Stimulated activated CD8-positive, alpha-beta memory T cell treated with anti-CD3 and anti-CD28 coated beads, Interleukin-15, amount 100 ng/mL, for 24 hours (primary cell): ENCODE data around the gene PTPRD.

Source experiments
- DNase-seq: peaks from one replicate; pipeline ENCODE4 v3.0.0-alpha.2; 2020; ENCODE audit warnings: low read depth

Gene PTPRD

DNA sequence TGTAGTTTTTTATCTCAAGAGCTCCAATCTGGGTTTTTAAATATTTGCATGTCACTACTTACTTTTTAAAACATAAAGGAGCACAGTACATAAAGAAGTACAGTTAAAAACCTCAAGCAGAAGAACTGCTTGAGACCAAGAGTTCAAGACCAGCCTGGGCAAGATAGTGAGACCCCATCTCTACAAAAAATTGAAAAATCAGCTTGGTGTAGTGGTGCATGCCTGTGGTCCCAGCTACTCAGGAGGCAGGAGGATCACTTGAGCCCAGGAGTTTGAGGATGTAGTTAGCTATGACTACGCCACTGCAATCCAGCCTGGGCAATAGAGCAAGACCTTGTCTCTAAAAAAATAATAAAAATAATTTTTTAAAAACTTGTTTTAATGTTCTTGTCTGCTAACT lies 1840.5 kb downstream of the PTPRD start:
- DNase-seq: no peak

DNA sequence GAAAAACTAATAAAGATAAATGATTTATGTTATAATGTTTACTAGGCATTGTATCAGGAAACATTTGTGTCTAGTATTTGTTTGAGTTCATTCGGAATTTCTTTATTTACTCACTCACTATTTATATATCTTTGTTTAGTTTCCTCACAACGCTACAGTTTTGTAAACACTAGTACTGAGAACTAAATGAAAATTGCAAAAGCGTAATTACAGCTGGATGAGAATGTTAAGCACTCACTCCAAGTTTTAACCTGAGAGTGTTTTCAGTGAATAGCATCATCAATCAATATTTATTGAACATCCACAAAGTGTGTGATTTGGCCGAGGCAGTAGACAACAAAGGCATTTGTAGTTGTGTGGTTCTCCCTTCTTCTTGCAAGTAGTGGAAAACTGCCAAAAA lies 1843.6 kb downstream of the PTPRD start:
- DNase-seq: no peak

DNA sequence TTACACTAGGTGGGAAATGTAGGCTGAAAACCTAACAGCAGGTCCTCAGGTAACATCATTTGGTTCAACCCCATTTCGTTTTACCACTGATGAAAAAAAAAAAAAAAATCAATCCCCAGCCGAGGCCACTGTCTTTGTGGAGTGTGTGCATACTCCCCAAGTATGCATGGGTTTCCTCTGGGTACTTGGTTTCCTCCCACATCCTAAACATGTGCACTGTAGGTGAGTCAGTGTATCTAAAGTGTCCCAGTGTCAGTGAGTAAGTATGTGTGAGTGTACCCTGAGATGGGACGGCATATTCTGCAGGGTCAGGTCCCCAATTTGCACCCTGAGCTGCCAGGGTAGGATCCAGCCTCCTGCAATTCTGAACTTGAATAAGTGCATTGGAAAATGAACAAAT lies 1846.7 kb downstream of the PTPRD start:
- no peak for DNase-seq

DNA sequence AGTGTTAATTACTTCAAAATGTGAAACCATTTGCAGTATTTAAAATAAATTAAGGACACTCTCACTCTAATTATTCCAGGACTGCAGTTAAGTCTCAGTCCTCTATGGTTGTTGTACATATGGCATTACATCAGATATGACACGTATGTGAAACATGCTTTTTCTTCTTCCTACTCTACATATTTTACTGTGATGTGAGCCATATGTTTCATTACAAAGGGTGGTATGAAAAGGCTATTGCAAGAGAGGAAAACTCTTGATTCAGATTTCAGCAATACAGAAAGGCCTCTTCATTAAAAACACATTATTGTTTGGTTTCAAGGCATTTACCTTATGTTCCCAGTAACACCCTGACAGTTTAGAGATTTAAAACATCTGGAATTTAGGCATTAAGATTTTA lies 1848.8 kb downstream of the PTPRD start:
- DNase-seq: no peak

DNA sequence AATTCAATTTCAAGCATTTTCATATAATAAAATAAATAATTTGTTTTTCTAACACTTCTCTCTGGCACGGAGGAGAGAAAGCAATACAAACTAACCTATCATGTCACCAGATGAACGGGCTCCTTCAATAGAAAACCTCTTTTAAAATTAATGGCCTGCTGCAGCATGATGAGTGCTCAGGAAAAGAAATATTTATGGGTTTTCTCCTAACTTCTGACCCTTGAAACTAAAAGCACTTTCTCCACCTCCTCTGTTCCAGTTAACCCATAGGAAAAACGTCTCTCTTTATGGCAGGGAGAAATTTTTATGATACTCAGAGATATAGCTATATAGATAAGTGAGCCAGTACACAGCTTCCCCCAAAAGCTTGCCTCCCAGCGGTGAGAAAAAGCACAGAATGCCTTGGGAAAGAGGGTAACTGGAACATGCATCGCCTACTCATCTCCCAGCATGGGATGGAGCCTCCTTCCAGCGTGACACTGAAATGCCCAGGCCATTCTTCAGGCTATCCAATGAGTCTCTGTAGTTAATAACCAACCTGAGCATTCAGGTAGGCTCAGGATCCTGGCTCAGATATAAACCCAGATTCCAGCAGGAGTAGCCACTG lies 1850.2 kb downstream of the PTPRD start:
- DNase-seq: no peak

DNA sequence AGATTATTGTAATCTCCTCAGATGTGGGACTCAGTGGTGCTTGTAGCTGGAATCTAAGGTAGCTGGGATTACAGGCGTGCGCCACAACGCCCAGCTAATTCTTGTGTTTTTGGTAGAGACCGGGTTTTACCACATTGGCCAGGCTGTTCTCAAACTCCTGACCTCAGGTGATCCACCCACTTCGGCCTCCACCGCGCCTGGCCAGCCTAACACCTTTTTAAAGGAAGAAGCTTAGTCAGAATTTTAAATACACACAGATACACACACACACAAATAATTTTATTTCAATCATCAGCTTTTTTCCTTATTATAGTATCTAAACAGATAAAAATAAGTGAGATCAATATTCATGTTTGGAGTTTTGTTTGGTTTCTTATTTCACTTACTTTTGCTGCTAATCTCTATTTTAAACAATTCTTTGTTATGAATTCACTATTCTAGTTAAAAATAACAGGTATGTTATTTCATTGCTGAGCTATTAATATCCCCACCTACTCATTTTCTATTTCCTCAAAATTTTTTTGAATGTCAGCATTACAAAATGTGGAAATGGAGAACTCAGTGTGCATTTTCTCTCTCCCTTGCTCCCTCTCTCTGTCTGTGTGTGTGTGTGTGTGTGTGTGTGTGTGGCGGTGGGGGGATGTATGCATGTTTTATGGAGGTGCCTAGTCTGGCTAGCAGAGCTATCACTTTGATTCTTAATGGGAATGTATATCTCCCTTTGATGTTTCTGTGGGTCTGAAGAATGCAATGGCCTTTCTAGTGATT lies 1852.6 kb downstream of the PTPRD start:
- DNase-seq: no peak

DNA sequence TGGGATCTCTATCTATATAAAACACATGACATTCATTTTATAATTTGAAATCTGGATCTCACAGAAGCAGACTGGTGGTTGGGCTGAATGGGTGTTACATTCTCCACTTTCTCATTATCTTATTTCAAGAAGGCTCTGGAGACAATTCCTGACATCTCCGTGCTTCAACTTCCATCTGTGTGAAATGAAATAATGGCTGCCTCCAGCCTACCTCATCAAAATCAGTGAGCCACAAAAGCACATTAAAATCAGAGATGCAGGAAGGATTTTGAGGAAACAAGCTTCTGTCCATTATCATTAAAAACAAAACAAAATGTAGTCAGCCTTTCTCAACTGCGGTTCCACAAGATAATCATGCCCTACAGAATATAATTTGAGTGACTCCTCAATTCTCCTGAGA lies 1854.9 kb downstream of the PTPRD start:
- DNase-seq: no peak

DNA sequence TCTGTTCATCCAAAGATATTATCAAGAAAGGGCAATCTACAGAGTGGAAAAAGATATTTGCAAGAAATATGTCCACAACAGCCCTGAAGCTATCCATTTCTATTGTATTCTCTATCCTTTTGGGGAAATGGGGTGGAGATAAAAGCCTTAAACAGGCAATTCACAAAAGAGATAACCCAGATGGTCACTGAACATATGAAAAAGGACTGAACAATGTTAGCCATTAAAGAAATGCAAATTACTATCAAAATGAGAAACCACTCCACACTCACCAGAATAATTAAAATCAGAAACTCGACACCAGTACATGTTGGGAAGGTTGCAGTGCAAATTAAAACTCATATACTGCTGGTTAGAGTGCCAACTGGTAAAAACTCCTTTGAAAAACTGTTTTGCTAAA lies 1858.1 kb downstream of the PTPRD start:
- no peak for DNase-seq

DNA sequence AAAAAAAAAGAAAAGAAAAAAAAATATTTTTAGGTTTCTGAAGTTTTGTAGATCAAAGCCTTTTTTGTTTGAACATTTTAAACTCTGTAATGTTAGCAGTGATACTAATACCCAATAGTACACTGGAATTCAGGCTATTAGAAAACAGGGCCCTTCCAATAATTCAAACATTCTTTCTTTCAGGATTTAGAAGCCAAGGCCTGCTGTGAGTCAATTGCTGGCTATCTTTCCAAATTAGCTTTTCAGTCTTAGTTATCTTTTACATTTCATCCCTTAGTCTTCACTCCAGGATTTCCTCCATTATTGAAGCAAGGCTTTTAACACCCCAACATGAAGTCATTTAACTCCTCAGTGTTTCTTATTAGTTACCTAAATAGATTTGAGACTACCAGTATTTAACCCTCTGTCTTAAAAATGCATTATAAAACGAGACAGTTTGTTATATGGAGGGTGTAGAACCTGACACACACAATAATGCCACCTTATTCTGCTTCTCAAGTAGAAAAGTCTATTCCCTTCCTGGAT lies 1861.3 kb downstream of the PTPRD start:
- DNase-seq: no peak

DNA sequence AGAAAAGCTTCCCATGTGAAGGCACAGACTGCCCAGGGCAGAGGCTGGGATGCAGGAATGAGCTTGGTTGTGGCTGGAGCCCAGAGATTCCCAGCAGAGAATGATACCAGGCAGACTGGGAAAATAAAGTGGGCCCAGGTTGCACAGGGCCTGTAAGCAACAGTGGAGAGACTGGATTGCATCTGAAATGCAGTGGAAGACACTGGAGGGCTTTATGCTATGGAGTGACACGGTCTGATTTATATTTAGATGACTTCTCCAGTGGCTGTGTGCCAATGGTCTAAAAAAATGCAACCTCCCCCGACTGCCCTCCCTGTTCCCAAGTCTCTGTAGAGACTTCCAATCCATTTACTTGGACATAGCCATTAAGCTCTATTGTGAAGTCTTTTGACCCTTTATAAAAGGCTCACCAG lies 1862.2 kb downstream of the PTPRD start:
- DNase-seq: no peak

DNA sequence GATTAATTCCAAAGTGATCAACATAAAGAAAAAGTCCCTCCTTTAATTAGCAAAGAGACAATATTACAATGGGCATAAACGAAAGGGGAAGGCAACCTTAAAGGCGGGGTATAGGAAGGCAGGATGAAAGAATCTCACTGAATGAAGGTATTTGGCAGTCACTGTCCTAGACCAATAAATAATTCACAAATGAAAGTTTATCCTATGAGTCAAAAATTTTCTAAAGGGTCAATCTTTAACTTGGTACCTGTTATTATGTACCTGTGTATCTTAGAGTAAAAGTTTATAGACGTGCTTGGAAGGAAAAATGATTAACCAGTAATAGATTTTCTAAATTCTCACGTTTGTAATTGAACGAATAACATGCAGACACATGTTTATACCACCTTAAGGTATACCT lies 1867.5 kb downstream of the PTPRD start:
- DNase-seq: no peak

DNA sequence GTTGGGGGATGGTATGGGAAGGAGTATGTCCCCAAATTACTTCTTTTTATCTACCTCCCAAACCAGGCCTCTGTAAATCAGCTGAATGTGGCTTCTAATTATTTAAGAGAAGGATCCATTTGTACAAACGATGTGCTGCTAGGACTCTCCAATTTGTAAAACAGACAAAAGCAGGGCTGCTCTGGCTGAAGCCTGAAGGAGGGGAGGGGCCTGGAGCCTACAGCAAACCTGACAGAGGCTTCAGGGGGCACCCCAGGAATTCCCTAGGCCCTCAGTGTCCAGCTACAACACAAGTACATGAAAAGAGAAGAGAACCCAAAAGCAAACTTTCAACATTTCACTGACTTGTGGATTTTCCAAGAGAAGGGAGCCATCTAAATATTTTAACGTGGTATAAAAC lies 1873.9 kb downstream of the PTPRD start:
- DNase-seq: no peak

DNA sequence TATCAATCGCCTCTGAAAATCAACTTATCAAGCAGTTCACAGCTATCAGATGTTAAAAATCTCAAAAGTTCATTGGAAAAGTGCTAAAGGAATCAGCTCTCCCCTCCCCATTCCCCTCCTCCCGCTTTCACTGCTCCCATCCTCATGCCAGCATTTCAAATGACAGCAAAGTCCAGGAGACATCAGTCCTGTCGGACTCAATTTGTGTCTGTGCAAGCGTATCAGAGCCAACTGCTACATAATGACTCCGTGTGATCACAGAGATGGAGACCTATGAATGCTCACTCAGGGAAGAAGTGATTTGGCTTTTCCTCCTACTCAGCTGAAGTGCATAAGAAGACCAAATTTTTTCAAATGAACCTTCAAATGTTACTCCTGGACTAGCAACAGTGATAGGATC lies 1876.0 kb downstream of the PTPRD start:
- no peak for DNase-seq

DNA sequence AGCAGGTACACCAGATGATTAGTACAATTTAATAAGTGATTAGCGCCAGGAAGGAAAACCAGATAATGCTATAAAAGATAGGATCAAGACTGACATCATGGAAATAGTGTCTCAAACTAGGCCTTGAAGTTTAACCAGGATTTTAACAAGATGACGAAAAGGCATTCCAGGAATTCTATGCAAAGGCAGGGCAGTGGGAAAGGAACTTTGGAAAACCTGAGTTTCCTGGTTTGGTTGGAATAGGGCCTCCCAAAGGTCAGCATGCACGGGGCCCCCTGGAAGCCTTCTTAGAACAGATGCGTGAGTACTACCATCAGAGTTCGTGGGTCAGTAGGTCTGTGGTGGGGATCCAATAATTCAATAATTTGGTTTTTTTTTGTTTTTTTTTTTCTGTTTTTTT lies 1878.0 kb downstream of the PTPRD start:
- DNase-seq: no peak

DNA sequence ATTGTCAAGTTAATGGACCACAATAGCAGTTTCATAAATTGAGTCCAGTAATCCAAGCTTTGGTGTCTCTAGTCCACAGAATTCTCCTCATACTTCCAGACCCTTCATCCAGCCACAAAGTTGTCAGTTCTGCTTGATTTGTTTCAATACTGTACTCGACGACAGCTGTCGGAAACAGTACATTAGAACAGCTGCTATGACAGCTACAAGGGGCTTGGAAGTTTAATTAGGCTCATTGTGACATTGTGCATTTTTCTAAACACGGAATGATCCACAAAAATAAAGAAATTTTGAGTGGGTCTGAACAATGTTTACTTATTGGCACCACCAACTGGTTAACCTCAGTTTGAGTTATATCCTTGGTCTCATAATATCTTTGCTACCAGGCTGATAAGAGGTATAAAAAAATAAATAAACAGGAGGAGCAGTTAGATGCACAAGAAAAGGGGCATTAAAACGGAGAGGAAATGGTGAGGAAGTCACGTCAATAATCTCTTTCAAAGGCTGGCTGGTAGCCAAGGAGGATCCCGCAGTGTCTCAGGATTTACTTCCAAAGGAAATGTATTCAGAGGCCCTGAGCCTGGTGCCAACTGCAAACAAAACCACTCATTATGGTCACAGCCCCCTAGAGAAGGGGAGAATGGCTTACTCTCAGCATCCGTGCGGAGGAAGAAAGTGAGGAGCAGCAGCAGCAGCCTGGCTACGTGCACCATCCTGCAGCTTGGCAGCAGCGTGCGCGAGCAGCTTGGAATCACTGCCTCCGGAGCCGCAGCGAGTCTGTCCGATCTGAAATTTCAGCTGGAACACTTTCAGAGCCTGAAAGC lies 1879.5 kb downstream of the PTPRD start:
- no peak for DNase-seq

DNA sequence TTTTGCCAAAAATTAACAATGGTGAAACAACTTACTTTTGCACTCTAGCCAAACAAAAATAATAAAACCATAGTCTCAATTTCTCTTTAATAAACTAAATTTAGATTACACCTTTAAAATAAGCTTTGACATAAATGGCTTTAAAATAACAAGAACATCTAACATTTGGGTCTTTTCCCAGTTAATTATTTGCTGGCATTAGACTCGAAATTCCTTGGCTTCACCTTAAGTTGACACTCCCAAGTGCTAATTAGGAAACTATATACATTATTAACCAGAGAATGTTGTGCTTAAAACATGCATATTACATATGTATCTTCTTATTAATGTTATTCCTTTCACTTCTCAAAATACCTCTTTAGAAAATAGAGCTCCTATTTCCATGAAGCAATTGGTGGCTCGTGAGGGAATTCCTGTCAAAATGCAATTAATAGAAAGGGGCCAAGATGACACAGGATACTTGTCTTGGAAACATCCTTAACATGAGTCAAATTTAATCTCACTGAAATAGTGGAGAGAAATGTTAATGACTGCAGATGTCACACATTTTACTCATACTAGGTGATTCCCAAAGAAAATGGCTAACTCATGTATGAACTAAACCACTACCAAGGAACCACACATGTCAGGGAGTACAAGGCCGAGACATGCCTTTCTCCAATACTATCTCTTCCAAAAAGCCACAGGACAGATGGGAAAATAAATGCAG lies 1880.3 kb downstream of the PTPRD start:
- no peak for DNase-seq

DNA sequence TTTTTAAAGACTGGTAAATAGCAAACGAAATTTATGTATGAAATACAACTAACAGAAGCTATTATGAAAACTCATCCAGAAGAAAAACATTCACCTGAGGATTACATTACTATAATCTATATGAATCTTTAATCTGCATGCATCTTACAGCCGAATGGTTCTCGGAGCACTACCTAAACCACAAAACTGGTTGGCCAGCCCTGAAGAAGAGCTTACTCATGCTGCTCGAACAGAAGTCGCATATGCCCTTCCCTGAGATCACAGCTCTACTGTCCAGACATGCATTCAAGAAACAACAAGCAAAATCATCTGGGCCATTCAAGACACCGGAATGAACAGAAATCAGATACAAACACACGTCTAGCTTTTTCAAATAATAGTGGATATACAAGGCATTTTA lies 1882.2 kb downstream of the PTPRD start:
- DNase-seq: no peak

DNA sequence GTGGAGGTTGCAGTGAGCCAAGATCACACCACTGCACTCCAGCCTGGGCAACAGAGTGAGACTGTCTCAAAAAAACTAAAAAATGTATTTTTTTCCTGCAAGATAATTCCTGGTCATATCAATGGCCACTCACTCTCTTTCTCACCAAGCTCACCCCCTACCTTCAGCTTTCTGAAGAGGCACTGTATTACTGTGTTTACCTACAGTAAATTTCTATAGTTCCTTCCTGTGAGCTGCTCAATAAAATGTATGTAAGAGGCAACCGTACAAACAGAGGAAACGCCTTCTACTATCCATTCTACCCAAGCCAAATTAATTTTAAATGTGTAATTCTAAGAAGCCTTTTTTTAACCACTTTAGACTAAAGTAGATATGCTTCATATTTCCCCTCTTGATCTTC lies 1883.9 kb downstream of the PTPRD start:
- DNase-seq: no peak

DNA sequence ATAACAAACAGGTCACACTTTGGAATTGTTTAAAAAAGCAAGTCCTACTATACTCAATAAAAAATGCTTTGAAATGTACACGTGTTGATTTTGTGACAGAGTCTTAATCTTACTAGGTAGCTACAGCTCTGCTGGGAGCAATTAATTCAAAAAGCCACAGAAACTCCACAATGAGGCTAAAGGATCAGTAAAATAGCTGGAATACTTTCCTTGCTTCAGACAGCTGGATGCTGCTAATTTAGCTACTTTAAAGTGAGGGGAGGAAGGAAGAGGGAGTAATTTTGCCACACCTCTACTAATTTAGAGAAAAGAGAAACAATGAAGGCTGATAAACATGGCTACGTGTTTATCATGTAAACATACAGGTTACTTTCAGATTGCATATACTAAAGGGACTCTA lies 1885.6 kb downstream of the PTPRD start:
- DNase-seq: no peak

DNA sequence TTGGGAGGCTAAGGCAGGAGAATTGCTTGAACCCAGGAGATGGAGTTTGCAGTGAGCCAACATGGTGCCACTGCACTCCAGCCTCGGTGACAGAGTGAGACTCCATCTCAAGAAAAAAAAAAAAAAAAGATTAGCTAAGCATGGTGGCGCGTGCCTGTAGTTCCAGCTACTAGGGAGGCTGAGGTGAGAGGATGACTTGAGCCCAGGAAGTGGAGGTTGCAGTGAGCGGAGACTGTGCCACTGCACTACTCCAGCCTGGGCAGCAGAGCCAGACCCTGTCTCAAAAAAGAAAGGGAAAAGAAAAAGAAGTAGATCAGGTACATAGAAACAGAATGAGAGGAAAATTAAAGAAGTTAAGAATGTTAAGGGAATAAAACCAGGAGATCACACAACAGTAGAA lies 1886.1 kb downstream of the PTPRD start:
- no peak for DNase-seq

DNA sequence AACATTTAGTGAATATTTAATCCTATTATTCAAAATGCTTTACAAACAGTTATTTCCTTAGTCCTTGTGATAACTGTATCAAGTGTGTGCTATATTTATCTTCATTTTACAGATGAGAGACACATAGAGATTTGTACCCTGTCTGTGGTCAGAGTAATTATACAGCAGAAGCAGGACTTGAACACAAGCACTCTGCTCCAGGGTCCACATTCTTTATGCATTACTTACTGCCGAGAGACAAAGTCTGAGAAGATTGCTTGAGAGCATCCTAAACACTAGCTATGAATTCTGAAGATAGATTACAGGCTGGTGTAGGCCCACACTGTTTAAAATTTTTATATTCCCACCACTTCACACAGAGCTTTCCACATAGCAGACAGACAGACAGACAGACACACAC lies 1887.2 kb downstream of the PTPRD start:
- no peak for DNase-seq

DNA sequence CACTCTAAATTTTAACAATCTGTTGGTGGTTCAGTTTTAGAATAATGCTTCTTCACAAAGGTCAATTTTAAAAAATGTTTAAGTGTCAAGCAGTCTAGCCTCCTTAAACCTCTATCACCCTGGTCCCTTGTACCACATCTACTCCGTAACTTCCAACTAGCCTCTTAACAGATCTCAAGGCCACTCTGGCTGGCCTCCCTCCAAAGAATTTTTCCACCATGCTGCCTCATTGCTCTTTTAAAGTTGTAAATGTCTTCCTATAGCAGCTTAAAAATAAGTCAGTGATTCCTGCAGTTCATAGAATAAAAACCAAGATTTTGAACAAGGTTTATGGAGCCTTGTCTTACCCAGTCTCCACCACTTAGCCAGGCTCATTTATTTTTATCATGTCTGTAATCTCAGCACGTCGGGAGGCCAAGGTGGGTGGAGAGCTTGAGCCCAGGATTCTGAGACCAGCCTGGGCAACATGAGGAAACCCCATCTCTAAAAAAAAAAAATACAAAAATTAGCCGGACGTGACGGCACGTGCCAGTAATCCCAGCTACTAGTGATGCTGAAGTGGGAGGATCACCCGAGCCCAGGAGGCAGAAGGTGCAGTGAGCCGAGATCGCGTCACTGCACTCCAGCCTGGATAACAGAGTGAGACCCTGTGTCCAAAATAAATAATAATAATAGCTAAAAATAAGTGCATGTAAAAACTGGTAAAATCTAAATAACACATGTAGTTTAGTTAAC lies 1888.4 kb downstream of the PTPRD start:
- DNase-seq: no peak
